ENCODE data around the gene RTP3.
"Not testable (repeated sequence)": the region's sequence is repeated elsewhere in the genome, so short reads cannot be mapped to it uniquely, and the experiment has no call there.

Gene RTP3

GRCh38 chr3:46519952-46520351 lies 22.2 kb downstream of the RTP3 start:
- DNase-seq: no peak

- no peak for DNase-seq
Observed at GRCh38 chr3:46520531-46520930, 22.8 kb downstream of the RTP3 start.

GRCh38 chr3:46521096-46521495 lies 23.3 kb downstream of the RTP3 start:
- DNase-seq: no peak

- DNase-seq: not testable (repeated sequence)
Observed at GRCh38 chr3:46522201-46522600, 24.4 kb downstream of the RTP3 start.

GRCh38 chr3:46523556-46523955 lies 25.8 kb downstream of the RTP3 start:
- DNase-seq: no peak

- no peak for DNase-seq
Observed at GRCh38 chr3:46524008-46524407, 26.2 kb downstream of the RTP3 start.

GRCh38 chr3:46524832-46525231 lies 27.1 kb downstream of the RTP3 start:
- no peak for DNase-seq

- DNase-seq: no peak
Observed at GRCh38 chr3:46527239-46527638, 29.5 kb downstream of the RTP3 start.

- DNase-seq: no peak
Observed at GRCh38 chr3:46533091-46533490, 35.3 kb downstream of the RTP3 start.

- DNase-seq: no peak
Observed at GRCh38 chr3:46535746-46536145, 38.0 kb downstream of the RTP3 start.

GRCh38 chr3:46536758-46537157 lies 39.0 kb downstream of the RTP3 start:
- DNase-seq: peak in 1 of 3 donors; percentile 13

- no peak for DNase-seq
Observed at GRCh38 chr3:46537316-46537715, 39.5 kb downstream of the RTP3 start.

GRCh38 chr3:46537779-46538178 lies 40.0 kb downstream of the RTP3 start:
- DNase-seq: no peak

GRCh38 chr3:46538425-46538802 lies 40.6 kb downstream of the RTP3 start:
- not testable (repeated sequence) for DNase-seq

GRCh38 chr3:46538803-46539442 lies 41.1 kb downstream of the RTP3 start:
- peak; percentile 62 to 74 (median 70) for DNase-seq

- DNase-seq: no peak
Observed at GRCh38 chr3:46539443-46540005, 41.7 kb downstream of the RTP3 start.

- DNase-seq: no peak
Observed at GRCh38 chr3:46540550-46540949, 42.8 kb downstream of the RTP3 start.

GRCh38 chr3:46541835-46542234 lies 44.1 kb downstream of the RTP3 start:
- DNase-seq: peak; percentile 44 to 57 (median 56)

GRCh38 chr3:46542344-46542743 lies 44.6 kb downstream of the RTP3 start:
- DNase-seq: no peak

GRCh38 chr3:46542801-46543201 lies 45.0 kb downstream of the RTP3 start:
- no peak for DNase-seq

GRCh38 chr3:46544771-46545503 lies 47.2 kb downstream of the RTP3 start:
- DNase-seq: no peak

- no peak for DNase-seq
Observed at GRCh38 chr3:46545818-46546630, 48.2 kb downstream of the RTP3 start.

GRCh38 chr3:46546896-46547440 lies 49.2 kb downstream of the RTP3 start:
- DNase-seq: no peak

Data from suppressor macrophage treated with lipopolysaccharide for 1 hour (primary cell).